A549 (cell line): ENCODE measurements around the gene SHLD1.

Source experiments
- CTCF ChIP-seq: fragments of >200 bp; sonication (Bioruptor Twin); formaldehyde crosslinking; IDR thresholded peaks from 3 replicates; pipeline ENCODE4 v1.5.1; 2016
- MYC ChIP-seq: IDR thresholded peaks from 2 replicates; pipeline ENCODE4 v1.6.1; 2012; ENCODE audit warnings: mild to moderate bottlenecking, inconsistent platforms, low read length, improper control_type of control experiment, borderline replicate concordance

DNA sequence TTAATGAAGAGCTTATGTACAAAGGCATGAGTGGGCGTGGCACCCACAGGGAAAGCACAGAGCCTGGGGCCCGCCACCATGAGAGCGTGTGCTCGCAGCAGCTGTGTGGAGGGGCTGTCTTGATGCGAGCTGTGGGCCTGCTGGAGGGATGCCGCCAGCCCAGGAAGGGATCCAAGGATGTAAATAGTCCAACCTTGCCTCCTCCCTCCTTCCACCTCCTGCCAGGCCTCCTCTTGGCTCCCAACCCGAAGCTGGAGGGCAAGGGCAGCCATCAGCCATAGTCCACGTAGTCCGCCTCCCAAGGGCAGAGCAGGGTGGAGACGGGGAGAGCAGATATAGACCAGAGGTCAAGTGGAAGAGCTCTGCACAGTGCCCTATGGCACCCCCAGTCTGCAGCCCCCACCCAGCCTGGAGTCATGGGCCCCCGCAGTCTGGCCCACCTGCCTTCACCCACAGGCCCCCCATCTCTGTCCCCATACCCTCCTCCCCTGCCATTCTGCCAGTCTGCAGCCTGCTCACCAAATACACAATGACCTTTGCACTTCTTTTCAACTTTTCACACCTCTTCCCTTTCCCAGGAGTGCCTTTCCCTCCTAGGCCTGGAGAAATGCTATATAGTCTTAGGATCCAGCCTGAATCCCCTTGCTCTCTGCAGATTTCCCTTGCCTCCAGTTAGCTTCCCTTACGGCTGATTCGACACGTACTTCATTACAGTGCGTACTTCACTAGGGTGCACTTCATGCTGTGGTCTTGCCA is 77.1 kb downstream of the SHLD1 start:
- TF ChIP-seq CTCF (no peak), MYC (no peak)
